G401.6 (cell line): ENCODE data around the gene ZNF423.

ENCODE experiments used
- FAIRE-seq: peaks from 2 replicates; lab custom pipeline; 2012; peaks lifted over from hg19 to GRCh38; lab: Jason Lieb, UNC

The ZNF423 gene

GRCh38 chr16:49781401-49781800 lies 74.5 kb downstream of the ZNF423 start:
- no peak for FAIRE-seq

DNA sequence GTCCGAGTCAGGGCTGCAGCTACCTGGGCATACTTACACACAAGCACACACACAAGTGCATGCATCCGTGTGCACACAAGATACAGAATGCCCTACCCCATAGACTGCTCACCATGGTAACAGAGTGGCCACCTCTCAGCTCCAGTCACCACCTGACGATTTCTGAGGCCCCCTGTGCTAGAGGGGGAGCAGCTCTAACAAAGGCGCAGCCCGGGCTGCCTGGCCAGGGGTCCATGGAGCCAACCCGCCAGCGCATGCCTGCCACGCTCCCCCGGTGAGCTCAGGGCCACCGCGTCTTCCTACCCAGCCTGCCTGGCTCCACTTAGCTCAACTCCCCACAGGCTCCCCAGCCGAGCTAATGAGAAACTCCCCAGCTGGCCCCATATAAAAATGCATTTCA lies 75.5 kb downstream of the ZNF423 start:
- no peak for FAIRE-seq

DNA sequence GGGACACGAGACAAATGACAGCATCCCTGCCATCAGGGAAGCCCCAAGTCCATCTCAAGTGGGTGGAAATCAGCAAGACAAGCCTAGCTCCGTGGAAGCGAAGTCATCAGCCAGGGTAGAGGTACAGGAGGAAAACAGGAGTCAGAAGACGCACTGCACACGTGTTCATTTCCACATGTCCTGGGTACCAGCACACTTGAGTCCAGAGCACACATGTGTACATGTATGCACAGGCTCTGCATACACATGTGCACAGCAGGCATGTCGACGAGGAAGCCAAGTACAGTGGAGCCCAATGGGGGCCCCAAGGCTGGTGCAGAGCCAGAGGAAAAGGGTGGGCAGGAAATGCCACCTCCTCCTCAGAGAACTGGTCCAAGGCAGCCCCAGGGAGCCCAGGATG lies 75.9 kb downstream of the ZNF423 start:
- no peak for FAIRE-seq

GRCh38 chr16:49778202-49778930 lies 77.5 kb downstream of the ZNF423 start:
- no peak for FAIRE-seq

DNA sequence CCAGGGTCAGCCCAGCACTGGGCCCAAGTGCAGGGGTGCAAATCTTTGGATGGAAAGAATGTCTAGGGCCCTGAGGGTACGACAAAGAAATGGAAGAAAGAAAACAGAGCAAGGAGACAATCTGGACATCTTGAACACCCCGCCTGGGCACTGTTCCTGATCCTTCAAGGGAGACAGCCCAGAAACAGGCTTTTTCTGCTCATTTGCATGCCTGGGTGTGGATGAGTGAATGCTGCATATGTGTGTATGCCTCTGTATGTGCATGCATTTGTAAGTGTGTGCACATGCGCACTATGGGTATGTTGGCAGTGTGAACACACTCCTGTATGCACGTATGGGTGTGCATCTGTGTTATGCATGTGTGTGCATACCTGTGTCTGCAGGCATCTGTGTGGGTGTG lies 79.2 kb downstream of the ZNF423 start:
- no peak for FAIRE-seq

- FAIRE-seq: no peak
Observed at GRCh38 chr16:49776085-49776595, 79.8 kb downstream of the ZNF423 start.

DNA sequence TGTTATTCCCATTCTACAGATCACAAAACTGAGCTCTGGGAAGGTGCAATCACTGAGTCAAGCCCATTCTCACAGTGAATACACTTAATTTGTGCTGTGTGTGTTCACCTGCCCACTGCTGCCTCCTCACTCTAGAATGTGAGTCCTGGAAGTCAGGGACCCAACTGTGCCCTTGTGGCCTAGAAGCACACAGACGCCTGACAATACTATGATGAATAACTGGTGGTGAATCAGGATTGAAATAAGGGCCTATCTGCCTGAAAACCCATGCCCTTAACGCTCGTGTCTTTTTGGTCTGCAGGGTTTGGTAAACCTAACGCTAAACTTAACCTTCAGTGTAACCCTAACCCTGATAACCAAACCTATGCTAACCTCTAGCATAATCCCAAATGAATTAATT lies 80.3 kb downstream of the ZNF423 start:
- FAIRE-seq: no peak

DNA sequence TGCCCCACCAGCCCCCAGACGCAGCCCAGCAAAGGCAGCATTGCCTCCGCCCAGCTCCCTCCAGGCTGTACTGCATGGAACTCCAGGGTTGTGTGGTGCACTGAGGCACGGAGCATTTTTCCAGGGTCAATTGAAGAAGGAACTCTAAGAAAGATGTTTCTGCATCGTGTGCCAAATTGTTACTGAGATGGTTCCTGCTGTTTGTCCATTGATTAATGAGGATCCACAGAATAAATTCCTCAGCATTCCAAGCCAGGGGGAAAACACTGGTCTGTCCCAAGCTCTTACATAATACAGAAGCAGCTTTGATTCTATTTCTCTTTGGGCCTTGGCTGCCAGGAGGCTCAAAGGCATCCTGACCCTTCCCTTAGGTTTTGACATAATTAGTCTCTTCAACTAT lies 80.9 kb downstream of the ZNF423 start:
- FAIRE-seq: no peak

DNA sequence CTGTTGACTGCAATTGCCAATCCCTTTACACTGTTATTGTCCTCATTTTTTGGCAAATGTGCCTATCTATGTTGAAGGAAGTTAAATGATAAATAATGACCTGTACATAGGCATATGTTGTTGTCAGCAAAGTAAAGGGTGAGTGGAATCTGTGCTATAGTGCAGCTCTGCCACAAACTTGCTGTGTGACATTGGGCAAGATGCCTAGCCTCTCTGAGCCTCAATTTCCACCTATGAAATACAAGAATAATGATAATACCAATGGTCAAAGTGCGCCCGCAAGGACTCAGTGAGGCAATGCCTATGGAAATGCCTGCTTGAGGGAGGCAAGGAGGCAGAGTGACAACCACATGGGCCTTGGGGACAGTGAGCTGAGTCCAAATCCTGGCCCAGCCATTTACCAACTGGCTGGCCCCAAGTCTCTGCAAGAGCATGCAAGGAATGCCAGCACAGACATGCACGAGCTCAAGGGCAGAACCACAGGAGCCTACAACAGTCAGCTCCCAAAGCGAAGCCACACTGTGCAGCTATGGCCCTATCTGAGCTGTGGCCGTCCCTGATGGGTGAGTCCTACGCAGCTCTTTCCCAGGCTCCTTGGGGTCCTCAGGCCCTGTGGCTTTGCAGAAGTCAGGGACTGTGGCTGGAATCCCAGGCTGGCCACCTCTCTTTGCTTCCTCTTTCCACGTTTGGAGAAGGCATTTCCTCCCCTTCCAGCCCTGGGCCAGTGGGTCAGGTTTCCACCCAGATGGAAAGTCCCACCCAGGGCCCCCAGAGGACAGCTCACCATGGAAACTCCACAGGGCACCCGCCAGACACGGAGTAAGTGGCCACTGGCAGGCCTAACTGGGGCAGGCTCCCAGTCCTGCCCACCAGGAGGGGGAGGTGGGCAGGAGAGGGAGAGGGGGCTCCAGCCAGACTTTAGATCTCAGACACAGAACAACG lies 82.1 kb downstream of the ZNF423 start:
- no peak for FAIRE-seq

DNA sequence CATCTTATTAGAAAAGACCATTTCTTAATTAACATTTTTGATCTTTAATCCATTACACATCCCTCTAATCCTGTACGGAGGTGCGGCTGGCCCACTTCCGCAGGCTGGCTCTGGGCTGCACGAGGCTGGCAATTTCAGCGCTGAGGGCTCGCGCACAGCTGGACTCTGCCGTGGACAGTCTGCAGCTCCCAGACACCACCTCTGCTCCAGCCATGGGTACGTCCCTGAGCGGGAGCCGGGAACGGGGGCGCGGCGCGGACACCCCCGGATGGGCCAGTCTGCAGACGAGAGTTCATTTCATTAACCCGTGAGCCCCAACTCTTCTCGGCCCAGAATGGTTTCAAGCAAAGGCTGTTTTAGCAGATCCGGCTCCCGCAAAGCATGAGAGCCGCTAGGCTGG lies 87.9 kb downstream of the ZNF423 start:
- FAIRE-seq: no peak

DNA sequence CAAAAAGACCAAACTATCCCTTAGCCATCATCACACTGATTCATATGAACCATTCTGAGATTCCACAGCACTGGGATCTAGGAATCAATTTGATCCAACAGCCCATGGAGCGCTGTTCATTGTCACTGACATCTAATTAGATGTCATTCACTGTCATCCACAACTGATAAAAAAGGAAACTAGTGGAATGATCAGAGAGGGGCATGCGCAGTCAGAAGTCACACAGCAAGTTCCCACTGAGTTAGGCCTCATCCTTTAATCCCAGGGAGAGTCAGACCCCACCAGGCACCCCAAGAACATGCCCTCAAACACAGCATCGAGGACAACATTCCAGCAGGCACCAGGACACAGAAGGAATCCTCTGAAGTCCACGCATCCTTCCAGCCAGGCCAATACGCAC lies 88.5 kb downstream of the ZNF423 start:
- no peak for FAIRE-seq

DNA sequence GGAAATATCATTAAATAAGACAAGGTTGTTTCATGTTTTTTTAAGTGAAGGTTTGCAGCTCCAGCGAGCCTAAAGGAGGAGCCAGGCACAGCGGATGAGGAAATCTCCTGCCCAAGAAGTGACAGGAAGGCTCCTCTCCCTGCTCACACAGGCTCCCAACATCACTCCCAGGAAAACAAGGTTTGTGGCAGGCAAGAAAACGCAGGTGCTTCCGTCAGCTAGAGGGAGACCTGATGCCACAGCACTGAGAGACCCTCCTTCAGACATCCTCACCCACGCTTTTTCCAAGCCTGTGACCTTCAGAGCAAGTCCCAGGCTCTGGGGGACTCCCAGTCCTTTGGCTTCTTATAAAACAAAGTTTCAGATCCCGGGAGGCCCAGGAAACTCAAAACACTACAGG lies 89.7 kb downstream of the ZNF423 start:
- FAIRE-seq: no peak

DNA sequence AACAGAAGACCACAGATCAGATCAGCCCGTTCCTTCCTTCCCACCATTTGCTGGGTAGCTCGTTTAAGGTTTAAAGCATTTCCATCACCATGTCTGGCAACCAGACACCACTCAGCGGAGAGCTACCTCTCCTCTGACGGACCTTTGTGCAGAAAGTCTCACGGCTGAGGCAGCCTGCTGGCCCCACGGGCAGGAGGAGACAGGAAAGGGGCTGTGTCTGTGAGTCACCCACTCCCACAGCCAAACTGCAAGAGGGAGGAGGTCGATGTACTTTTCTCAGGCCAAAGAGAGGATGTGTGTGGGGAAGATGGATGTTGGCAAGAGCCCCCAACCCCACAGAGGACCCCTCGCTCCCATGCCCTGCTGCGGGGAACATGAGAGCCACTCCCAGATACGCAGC lies 92.1 kb downstream of the ZNF423 start:
- no peak for FAIRE-seq

DNA sequence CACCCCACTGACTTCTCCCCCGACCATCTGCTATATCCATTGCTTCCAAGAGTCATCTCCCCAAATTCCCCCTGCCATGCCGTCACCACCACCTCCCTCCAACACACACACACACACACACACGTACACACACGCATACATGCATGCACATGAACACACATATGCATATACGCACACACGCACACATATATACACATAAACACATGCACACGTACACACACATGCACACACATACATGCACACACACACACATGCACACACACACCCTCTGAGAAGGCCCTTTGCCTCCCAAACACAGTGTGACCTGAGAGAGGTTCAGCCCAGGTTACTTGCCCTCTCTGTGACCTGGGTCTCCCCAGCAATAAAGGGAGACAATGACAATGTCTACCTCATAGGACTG lies 95.1 kb downstream of the ZNF423 start:
- FAIRE-seq: no peak

- FAIRE-seq: no peak
Observed at GRCh38 chr16:49757559-49758069, 98.3 kb downstream of the ZNF423 start.

DNA sequence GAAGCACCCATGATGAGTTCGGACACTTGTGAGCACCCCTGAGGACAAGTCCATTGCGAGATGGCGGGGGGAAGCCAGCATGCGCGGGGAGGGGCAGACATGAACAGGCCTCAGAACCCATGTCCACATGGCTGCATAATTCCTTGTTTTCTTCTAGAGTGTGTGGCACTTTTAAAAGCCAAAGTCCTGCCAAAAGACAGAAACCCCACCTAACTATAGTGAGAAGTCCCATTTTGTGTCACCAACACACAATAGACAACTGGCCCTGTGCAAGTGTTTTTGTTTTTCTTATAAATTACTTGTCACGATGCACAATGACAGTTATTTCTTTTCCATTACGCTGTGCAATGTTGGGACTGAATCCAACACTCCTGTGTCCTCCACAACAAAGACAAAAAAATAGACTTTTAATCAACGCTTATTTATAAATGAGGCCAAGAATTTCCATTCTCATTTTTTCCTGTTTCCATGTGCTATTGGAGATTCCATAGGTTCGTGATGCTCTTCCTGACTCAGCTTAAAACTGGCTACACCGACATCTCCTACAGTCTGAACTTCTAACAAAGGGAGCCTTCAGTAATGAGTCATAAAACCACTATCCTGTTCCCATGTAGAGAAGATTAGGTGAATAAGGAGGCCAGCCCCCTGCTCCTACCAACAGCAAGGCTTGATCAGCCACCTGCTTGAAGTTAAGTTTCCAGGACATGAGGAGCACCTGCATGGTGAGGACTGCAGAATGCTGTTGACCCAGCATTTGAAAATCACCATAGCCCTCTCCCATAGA lies 98.9 kb downstream of the ZNF423 start:
- no peak for FAIRE-seq

- no peak for FAIRE-seq
Observed at GRCh38 chr16:49755716-49756505, 100.0 kb downstream of the ZNF423 start.

DNA sequence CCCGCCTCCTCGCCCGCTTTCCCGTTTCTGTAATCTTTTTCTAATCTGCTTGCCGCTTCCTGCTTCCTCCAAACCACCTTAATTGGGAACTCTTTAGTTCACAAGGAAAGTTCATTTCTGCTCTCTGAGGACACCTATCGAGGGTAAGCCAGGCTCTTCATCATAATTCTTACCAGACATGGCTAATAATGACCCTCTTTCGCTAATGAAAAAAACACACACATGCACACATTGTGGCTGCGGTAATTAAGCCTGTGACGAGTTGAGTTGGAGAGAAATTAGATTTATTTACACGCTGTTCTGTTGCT lies 100.6 kb downstream of the ZNF423 start:
- no peak for FAIRE-seq

GRCh38 chr16:49754495-49755312 lies 101.2 kb downstream of the ZNF423 start:
- no peak for FAIRE-seq

GRCh38 chr16:49750341-49751000 lies 105.4 kb downstream of the ZNF423 start:
- FAIRE-seq: no peak
